HepG2 (cell line): ENCODE data around the gene DEPDC5. TPM values are rescaled to one million over a fixed set of nuclear protein-coding genes. Genes with fewer than 3 reads are reported as not detected.

Experiments
- ATAC-seq: fragments of 200-7000 bp; cut with Tn5 transposase; 3 replicates; pipeline ENCODE4 v1.9.1; 2020; ENCODE audit warnings: mild to moderate bottlenecking, moderate library complexity
- BruUV-seq: library from RNA; stranded (reverse); fragments of 400-500 nt; replicated peaks from 2 replicates; lab custom pipeline; 2021; lab: Mats Ljungman, UMichigan
- CTCF ChIA-PET: fragments of 300-600 bp; formaldehyde crosslinking; extraction: SDS; loops from one replicate; lab custom pipeline; 2021; ENCODE audit warnings: low total read pairs, inconsistent platforms, low intra/inter-chr PET ratio; lab: Yijun Ruan, JAX
- POLR2A ChIA-PET: fragments of 350-600 bp; sonication (Branson Sonifier 250); formaldehyde crosslinking; loops from one replicate; lab custom pipeline; 2020; ENCODE audit warnings: antibody characterized with exemption, inconsistent platforms; lab: Yijun Ruan, JAX
- DNase-seq: peaks from one replicate; pipeline ENCODE4 v3.0.0-alpha.2; 2015; ENCODE audit warnings: low spot score
- FAIRE-seq: peaks from 3 replicates; lab custom pipeline; 2011; peaks lifted over from hg19 to GRCh38; lab: Jason Lieb, UNC
- H2AFZ ChIP-seq: one replicate; pipeline ENCODE4 v1.6.1; 2011; ENCODE audit warnings: low read length, inconsistent platforms
- H3K27ac ChIP-seq: fragments of 300-600 bp; 3 replicates; pipeline ENCODE4 v1.8.0; 2011; ENCODE audit warnings: mixed run types, mild to moderate bottlenecking, mixed read lengths, low read length, inconsistent platforms; ENCODE audit not compliant: insufficient read depth; ENCODE audit errors: extremely low read length
- H3K27me3 ChIP-seq, 2 experiments: fragments of 200-600 bp in 1 of 2; 2 replicates in 1 of 2; 3 replicates in 1 of 2; pipeline versions ENCODE4 v1.6.0 to v1.8.0; 2011; ENCODE audit warnings: low read length in 2 of 2, mild to moderate bottlenecking in 2 of 2, moderate library complexity in 2 of 2, inconsistent platforms in 1 of 2; ENCODE audit not compliant: insufficient read depth in 2 of 2, control insufficient read depth in 1 of 2
- H3K36me3 ChIP-seq, 2 experiments: fragments of 200-600 bp in 1 of 2; replicated peaks in 1 of 2; 2 replicates in 1 of 2; 3 replicates in 1 of 2; pipeline versions ENCODE4 v1.5.1 to v1.8.0; 2011; ENCODE audit warnings: low read length in 2 of 2, inconsistent platforms in 1 of 2; ENCODE audit not compliant: insufficient read depth in 2 of 2, control insufficient read depth in 1 of 2
- H3K4me1 ChIP-seq: 2 replicates; pipeline ENCODE4 v1.5.1; 2012; ENCODE audit warnings: low read length, inconsistent platforms; ENCODE audit not compliant: insufficient read depth
- H3K4me2 ChIP-seq: 2 replicates; pipeline ENCODE4 v1.6.0; 2011; ENCODE audit warnings: low read depth, low read length, inconsistent platforms
- H3K4me3 ChIP-seq, 3 experiments: fragments of 200-600 bp in 1 of 3; sonication (generic), shearing (Covaris generic) in 1 of 3; replicated peaks in 1 of 3; 2 replicates each; pipeline ENCODE4 v1.5.1; 2011 to 2016; ENCODE audit warnings: low read length in 3 of 3, inconsistent platforms in 2 of 3, low read depth in 2 of 3, mild to moderate bottlenecking in 2 of 3, control low read depth in 1 of 3, mixed read lengths in 1 of 3; ENCODE audit not compliant: insufficient read depth in 1 of 3
- H3K79me2 ChIP-seq: one replicate; pipeline ENCODE4 v1.6.1; 2011; ENCODE audit warnings: low read length, inconsistent platforms; ENCODE audit not compliant: insufficient read depth
- H3K9ac ChIP-seq: 2 replicates; pipeline ENCODE4 v1.6.0; 2011; ENCODE audit warnings: mild to moderate bottlenecking, low read depth, low read length, inconsistent platforms; ENCODE audit not compliant: insufficient read depth
- H3K9me3 ChIP-seq: 2 replicates; pipeline ENCODE4 v1.5.1; 2012; ENCODE audit warnings: mild to moderate bottlenecking, low read length
- H4K20me1 ChIP-seq: 2 replicates; pipeline ENCODE4 v1.6.0; 2011; ENCODE audit warnings: inconsistent platforms, mild to moderate bottlenecking, low read length, moderate library complexity; ENCODE audit not compliant: insufficient read depth
- AGO2 ChIP-seq: fragments of 200-400 bp; formaldehyde crosslinking; optimal IDR thresholded peaks from 2 replicates; pipeline ENCODE3; 2017; ENCODE audit warnings: mild to moderate bottlenecking, low read depth, low read length, moderate library complexity
- DZIP1 ChIP-seq: sonication (generic); formaldehyde crosslinking; IDR thresholded peaks from 2 replicates; pipeline ENCODE4 v1.5.0; 2020; ENCODE audit warnings: mild to moderate bottlenecking, missing genetic modification reagents
- HOXA3 ChIP-seq: sonication (generic); formaldehyde crosslinking; IDR thresholded peaks from 2 replicates; pipeline ENCODE4 v1.5.0; 2020; ENCODE audit warnings: missing genetic modification reagents
- MXD4 ChIP-seq: IDR thresholded peaks from 2 replicates; pipeline ENCODE4 v1.6.1; 2016; ENCODE audit warnings: mild to moderate bottlenecking, missing biosample characterization, missing genetic modification reagents
- RFX3 ChIP-seq: IDR thresholded peaks from 2 replicates; pipeline ENCODE4 v1.6.1; 2016; ENCODE audit warnings: missing biosample characterization, missing genetic modification reagents
- RNF219 ChIP-seq: sonication (generic); formaldehyde crosslinking; IDR thresholded peaks from 2 replicates; pipeline ENCODE4 v1.5.0; 2020; ENCODE audit warnings: mild to moderate bottlenecking, missing genetic modification reagents
- SIN3B ChIP-seq: fragments of 150-350 bp; IDR thresholded peaks from 2 replicates; pipeline ENCODE4 v1.6.1; 2014; ENCODE audit warnings: low read length
- UBTF ChIP-seq: sonication (generic); formaldehyde crosslinking; IDR thresholded peaks from 2 replicates; pipeline ENCODE4 v1.4.0; 2020; ENCODE audit warnings: mild to moderate bottlenecking, missing genetic modification reagents
- ZBTB49 ChIP-seq: sonication (generic); formaldehyde crosslinking; IDR thresholded peaks from 2 replicates; pipeline ENCODE4 v1.4.0; 2020; ENCODE audit warnings: missing genetic modification reagents, borderline replicate concordance
- ZNF224 ChIP-seq: sonication (generic); formaldehyde crosslinking; IDR thresholded peaks from 2 replicates; pipeline ENCODE4 v1.5.0; 2020; ENCODE audit warnings: mild to moderate bottlenecking, missing genetic modification reagents
- ZNF577 ChIP-seq: sonication (generic); formaldehyde crosslinking; IDR thresholded peaks from 2 replicates; pipeline ENCODE4 v1.4.0; 2020; ENCODE audit warnings: mild to moderate bottlenecking, low read depth, missing genetic modification reagents, borderline replicate concordance
- ZNF598 ChIP-seq: sonication (generic); formaldehyde crosslinking; IDR thresholded peaks from 2 replicates; pipeline ENCODE4 v1.5.1; 2020; ENCODE audit warnings: mild to moderate bottlenecking, missing genetic modification reagents, borderline replicate concordance
- ZNF850 ChIP-seq: sonication (generic); formaldehyde crosslinking; conservative IDR thresholded peaks from 2 replicates; pipeline ENCODE4 v1.9.0; 2021; ENCODE audit warnings: mild to moderate bottlenecking, missing genetic modification reagents
- WGBS: methylation state at CpG from one replicate; pipeline ENCODE4 v1.1.6; 2017; ENCODE audit warnings: low lambda C conversion rate; 5-methylcytosine and 5-hydroxymethylcytosine counted together
- in situ Hi-C: cut with HindIII; loops from 2 replicates; pipeline ENCODE4 v1.10.0; 2017; ENCODE audit warnings: low pct_unique_long_range_greater_than_20kb; ENCODE audit not compliant: extremely low pct_ligation_motif_present
- intact Hi-C: fragments of 100-400 bp; cut with micrococcal nuclease; formaldehyde crosslinking; loops from one replicate; pipeline ENCODE4 v1.10.0; 2022; ENCODE audit not compliant: unreplicated experiment
- polyA plus RNA-seq, 8 experiments: library from polyadenylated mRNA; depleted of rRNA in 3 of 8; stranded (reverse) in 7 of 8; unstranded in 1 of 8; fragments of >200 nt; fragmentation: Illumina TruSeq in 4 of 8; extraction: Trizol in 4 of 8; gene quantifications; 2 replicates each; pipeline versions ENCODE4 v1.2.1 to v1.2.3, GENCODE V29; 2011 to 2016; ENCODE audit warnings: low read depth in 4 of 8, missing spikeins in 1 of 8, mixed read lengths in 1 of 8; ENCODE audit not compliant: insufficient read depth in 1 of 8
- total RNA-seq, 5 experiments: library from RNA; depleted of rRNA; stranded (reverse); fragments of >200 nt; fragmentation: Illumina TruSeq; extraction: Trizol; gene quantifications; 2 replicates each; pipeline ENCODE4 v1.2.3, GENCODE V29; 2016; ENCODE audit warnings: low read depth in 1 of 5

The DEPDC5 gene
- total and polyA plus RNA-seq, 2 of the 13 experiments (the other 11 are each of a cell fraction or from before 2014, with no cell fraction given), result 9.8 to 12.4 TPM

GRCh38 chr22:31749636-31750364, 4.0 kb upstream of the DEPDC5 start, which contains the start of gene PRR14L:
Gene PRR14L (minus strand): TSS chr22:31750132. CDS start chr22:31738860, 11,272 bp downstream.
- no peaks in the 10 kb centered on the region for H3K9me3 ChIP-seq
- H3K27me3 ChIP-seq, result peaks cover 0 to 6% of the 10 kb centered on the region in 2 experiments; a peak in 1 of 5 replicates
- peak within 1 kb of the TSS; percentile 95 for H3K4me2 ChIP-seq
- ChIA-PET POLR2A (interaction anchor here (0.6 to 1.9 kb wide), 2 partner anchors 23 to 88 kb away, joined by 3 to 8 read pairs; partner anchors contain the start of gene PISD), CTCF (no interaction called here)
- BruUV-seq, result no TSS peak
- H3K4me1 ChIP-seq, result peaks cover 41% of the 10 kb centered on the region
- peak within 1 kb of the TSS; percentile 93 for H3K27ac ChIP-seq
- ATAC-seq, result peak; percentile 83
- peaks cover 36% of the 10 kb centered on the region for H3K79me2 ChIP-seq
- intact Hi-C loops (loop anchor here (5.0 kb wide), 1 partner anchor 87 kb away; the partner anchor contains the start of gene PISD), in situ Hi-C loops (loop anchor here (10.0 kb wide), 1 partner anchor 195 kb away; the partner anchor contains the start of gene YWHAH)
- FAIRE-seq, result peak; percentile 67
- H2AFZ ChIP-seq, result peak within 1 kb of the TSS; percentile 81
- peak; percentile 91 for DNase-seq
- WGBS, result 0% methylated on average over 10 of the region's 62 CpGs
- no peaks in the 10 kb centered on the region for H4K20me1 ChIP-seq
- H3K9ac ChIP-seq, result peak within 1 kb of the TSS; percentile 98
- peak within 1 kb of the TSS; percentile 79 to 96 (median 89) for H3K4me3 ChIP-seq
- no peaks in the 10 kb centered on the region for H3K36me3 ChIP-seq
- TF ChIP-seq DZIP1 (CRISPR knock-in tag), result 0 out of 2 replicates have a peak, but pooled peaks have one; percentile 27
- TF ChIP-seq ZNF577 (CRISPR knock-in tag), result no peak
- peak; percentile 85 for TF ChIP-seq MXD4 (CRISPR knock-in tag)
- TF ChIP-seq ZNF598 (CRISPR knock-in tag), result peak; percentile 47; the same call in 1 of the 2 replicates
- TF ChIP-seq UBTF, result peak; percentile 95
- no peak for TF ChIP-seq ZNF850 (CRISPR knock-in tag)
- peak; percentile 10; the same call in 1 of the 2 replicates for TF ChIP-seq SIN3B
- TF ChIP-seq RNF219 (CRISPR knock-in tag), result no peak
- peak; percentile 80; the same call in 1 of the 2 replicates for TF ChIP-seq HOXA3 (CRISPR knock-in tag)
- peak; percentile 84 for TF ChIP-seq AGO2
- TF ChIP-seq ZBTB49, result no peak
- TF ChIP-seq ZNF224, result no peak
- TF ChIP-seq RFX3 (CRISPR knock-in tag), result no peak
